Endothelial cell of umbilical vein (primary cell): Measurements from ENCODE around the gene POGLUT3. TPM values are rescaled to one million over a fixed set of nuclear protein-coding genes. Genes with fewer than 3 reads are reported as not detected.

Experiments
- BruUV-seq: library from RNA; stranded (reverse); fragments of 400-500 nt; replicated peaks from 2 replicates; lab custom pipeline; 2021; lab: Mats Ljungman, UMichigan
- CTCF ChIA-PET: fragments of 300-600, 350-600 bp; sonication (Branson Sonifier 250); formaldehyde crosslinking; loops from one replicate; lab custom pipeline; 2021; ENCODE audit warnings: antibody characterized with exemption, inconsistent platforms; lab: Charles Lee
- POLR2A ChIA-PET: fragments of 300-600, 350-600 bp; sonication (Branson Sonifier 250); formaldehyde crosslinking; loops from one replicate; lab custom pipeline; 2021; ENCODE audit warnings: antibody characterized with exemption, inconsistent platforms; lab: Charles Lee
- DNase-seq: peaks from one replicate; pipeline ENCODE4 v3.0.0-alpha.2; 2011; ENCODE audit warnings: low read depth, low spot score
- FAIRE-seq: peaks from 2 replicates; lab custom pipeline; 2011; peaks lifted over from hg19 to GRCh38; lab: Jason Lieb, UNC
- H2AFZ ChIP-seq: 2 replicates; pipeline ENCODE4 v1.6.0; 2012; ENCODE audit warnings: low read depth, low read length, control low read depth, inconsistent platforms
- H3K27ac ChIP-seq: 2 replicates; pipeline ENCODE4 v1.5.1; 2011; ENCODE audit warnings: low read depth, mild to moderate bottlenecking, control low read depth, low read length, moderate library complexity; ENCODE audit not compliant: insufficient read depth
- H3K27me3 ChIP-seq, 2 experiments: 2 replicates each; pipeline versions ENCODE4 v1.6.0 to v1.6.1; 2011; ENCODE audit warnings: low read length in 2 of 2, mixed read lengths in 1 of 2; ENCODE audit not compliant: control insufficient read depth in 2 of 2, insufficient read depth in 2 of 2
- H3K36me3 ChIP-seq, 2 experiments: 2 replicates in 1 of 2; 3 replicates in 1 of 2; pipeline ENCODE4 v1.5.1; 2011; ENCODE audit warnings: low read length in 2 of 2, mild to moderate bottlenecking in 1 of 2, moderate library complexity in 1 of 2; ENCODE audit not compliant: control insufficient read depth in 2 of 2, insufficient read depth in 2 of 2; ENCODE audit errors: extremely low read depth in 1 of 2
- H3K4me1 ChIP-seq: 3 replicates; pipeline ENCODE4 v1.5.1; 2011; ENCODE audit warnings: mild to moderate bottlenecking, low read length; ENCODE audit not compliant: control insufficient read depth, insufficient read depth; ENCODE audit errors: extremely low read depth
- H3K4me2 ChIP-seq: 2 replicates; pipeline ENCODE4 v1.6.1; 2011; ENCODE audit warnings: low read length, control low read depth, mixed read lengths; ENCODE audit not compliant: insufficient read depth
- H3K4me3 ChIP-seq, 3 experiments: fragments of 200-600 bp in 1 of 3; sonication (generic), shearing (Covaris generic) in 1 of 3; replicated peaks in 1 of 3; 2 replicates each; pipeline ENCODE4 v1.5.1; 2011 to 2016; ENCODE audit warnings: control low read depth in 3 of 3, low read length in 3 of 3, mild to moderate bottlenecking in 2 of 3, inconsistent platforms in 1 of 3, low read depth in 1 of 3, moderate library complexity in 1 of 3; ENCODE audit not compliant: insufficient read depth in 1 of 3
- H3K79me2 ChIP-seq: 2 replicates; pipeline ENCODE4 v1.6.0; 2012; ENCODE audit warnings: low read length, inconsistent platforms; ENCODE audit not compliant: control insufficient read depth, insufficient read depth
- H3K9ac ChIP-seq: replicated peaks from 2 replicates; pipeline ENCODE3; 2011; ENCODE audit warnings: low read length, control low read depth; ENCODE audit not compliant: insufficient read depth; ENCODE audit errors: extremely low read depth
- H3K9me1 ChIP-seq: replicated peaks from 3 replicates; pipeline ENCODE4 v1.6.0; 2011; ENCODE audit warnings: mild to moderate bottlenecking, low read length; ENCODE audit not compliant: control insufficient read depth, insufficient read depth; ENCODE audit errors: extremely low read depth
- H3K9me3 ChIP-seq: replicated peaks from 2 replicates; pipeline ENCODE4 v1.5.1; 2012; ENCODE audit warnings: low read length, inconsistent platforms; ENCODE audit not compliant: control insufficient read depth, insufficient read depth
- H4K20me1 ChIP-seq: replicated peaks from 2 replicates; pipeline ENCODE3; 2011; ENCODE audit warnings: mild to moderate bottlenecking, low read length; ENCODE audit not compliant: control insufficient read depth, insufficient read depth; ENCODE audit errors: extremely low read depth
- EZH2 ChIP-seq: IDR thresholded peaks from 2 replicates; pipeline ENCODE4 v1.6.1; 2012; ENCODE audit warnings: borderline replicate concordance, low read depth, mild to moderate bottlenecking, moderate library complexity, low read length, inconsistent platforms; ENCODE audit not compliant: severe bottlenecking
- FOS ChIP-seq: IDR thresholded peaks from 2 replicates; pipeline ENCODE4 v1.6.1; 2011; ENCODE audit warnings: mild to moderate bottlenecking, low read length, moderate library complexity, borderline replicate concordance; ENCODE audit not compliant: insufficient read depth
- GATA2 ChIP-seq: IDR thresholded peaks from 2 replicates; pipeline ENCODE4 v1.7.0; 2011; ENCODE audit warnings: low read depth, mild to moderate bottlenecking, moderate library complexity, mixed read lengths, low read length; ENCODE audit not compliant: insufficient read length, insufficient read depth
- JUN ChIP-seq: IDR thresholded peaks from 2 replicates; pipeline ENCODE4 v1.6.1; 2011; ENCODE audit warnings: borderline replicate concordance, low read depth; ENCODE audit not compliant: insufficient read length, insufficient read depth
- MYC ChIP-seq: IDR thresholded peaks from one replicate; pipeline ENCODE4 v1.6.1; 2011; ENCODE audit warnings: mild to moderate bottlenecking, low read depth, low read length
- POLR2A ChIP-seq: IDR thresholded peaks from 2 replicates; pipeline ENCODE4 v1.6.1; 2012; ENCODE audit warnings: low read depth, mild to moderate bottlenecking, control low read depth, low read length
- POLR2AphosphoS5 ChIP-seq: IDR thresholded peaks from 2 replicates; pipeline ENCODE4 v1.6.1; 2012; ENCODE audit warnings: low read depth, mild to moderate bottlenecking, control low read depth, low read length, moderate library complexity; ENCODE audit not compliant: insufficient read depth
- dilution Hi-C: fragments of 300-500 bp; cut with MboI; formaldehyde crosslinking; loops from one replicate; pipeline ENCODE4 v1.15.0; 2019; ENCODE audit warnings: low sequenced_read_pairs; ENCODE audit not compliant: extremely low pct_ligation_motif_present
- intact Hi-C: fragments of 100-400 bp; cut with micrococcal nuclease; formaldehyde crosslinking; loops from one replicate; pipeline ENCODE4 v1.10.0; 2022
- polyA plus RNA-seq, 4 experiments: library from polyadenylated mRNA; depleted of rRNA in 3 of 4; stranded (reverse) in 3 of 4; unstranded in 1 of 4; fragments of >200 nt; gene quantifications; 2 replicates each; pipeline versions ENCODE4 v1.2.1 to v1.2.3, GENCODE V29; 2011 to 2012; ENCODE audit warnings: missing spikeins in 1 of 4
- total RNA-seq: library from RNA; stranded (reverse); gene quantifications from 2 replicates; pipeline ENCODE4 v1.2.3, GENCODE V29; 2021
- TF ChIP-seq, protein P1 (sequence below): IDR thresholded peaks from 2 replicates; pipeline ENCODE4 v1.6.1; 2011; ENCODE audit not compliant: insufficient read depth, insufficient read length
- TF ChIP-seq, protein P2 (sequence below), 2 donors: IDR thresholded peaks; 1 replicate in 1 of 2; 2 replicates in 1 of 2; pipeline ENCODE4 v1.5.1; 2011; ENCODE audit warnings: low read length in 2 of 2, mild to moderate bottlenecking in 2 of 2, moderate library complexity in 2 of 2, control low read depth in 1 of 2, inconsistent platforms in 1 of 2, low read depth in 1 of 2; ENCODE audit not compliant: insufficient read depth in 1 of 2; ENCODE audit errors: extremely low read depth in 1 of 2

Gene POGLUT3
- total and polyA plus RNA-seq, 2 donors (not counting 3 experiments of a cell fraction or from before 2014, with no cell fraction given): 14.3 to 46.4 TPM

DNA sequence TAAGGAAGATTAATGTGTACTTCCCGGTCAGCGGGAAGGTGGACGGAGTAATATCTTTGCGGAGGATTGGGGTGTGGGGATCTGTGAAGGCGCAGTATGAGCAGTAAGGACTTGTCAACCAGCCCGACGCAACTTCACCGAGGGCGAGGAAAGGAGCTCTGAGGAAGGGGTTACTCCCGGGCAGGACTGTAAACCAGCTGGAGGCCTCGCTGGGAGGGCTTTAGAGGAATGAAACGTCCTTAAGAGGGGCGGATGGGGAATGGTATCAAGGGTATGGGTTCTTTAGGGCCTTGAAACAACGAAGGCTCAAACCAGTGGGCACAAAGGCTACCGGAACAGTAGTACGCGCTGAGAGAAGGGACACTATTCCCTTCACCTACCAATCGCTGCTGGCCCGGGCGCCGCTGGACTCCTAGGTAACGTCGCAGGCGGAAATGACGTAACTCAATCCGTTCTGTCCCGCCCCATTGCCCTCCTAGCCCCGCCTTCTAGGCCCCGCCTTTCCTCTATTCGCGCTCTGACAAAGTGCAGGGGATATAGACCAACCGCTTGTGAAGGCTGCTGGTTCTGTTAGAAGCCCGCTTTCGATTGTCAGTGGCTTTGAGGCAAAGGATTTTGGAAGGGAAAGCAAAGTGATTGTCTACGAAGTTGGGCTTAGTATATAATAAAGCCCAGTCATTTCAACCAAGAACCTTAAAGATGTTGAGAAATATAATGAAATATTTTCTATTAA is 30.9 kb downstream of the POGLUT3 start, which contains the start of gene C11orf65:
Gene C11orf65 (minus strand): TSS at position 439 of the 733 bp plus-strand sequence. CDS start 5,970 bp downstream, outside the sequence.
- no peaks in the 10 kb centered on the region for H3K79me2 ChIP-seq
- no peaks in the 10 kb centered on the region for H3K27me3 ChIP-seq
- FAIRE-seq: peak; percentile 98
- intact Hi-C loops (loop anchor here (1.0 to 5.0 kb wide), 8 partner anchors 30 to 404 kb away; partner anchors contain the start of genes ACAT1, EXPH5 and NPAT), dilution Hi-C loops (no loop called here)
- H3K4me3 ChIP-seq: peak within 1 kb of the TSS; percentile 38 to 86 (median 62)
- H3K36me3 ChIP-seq: no peaks in the 10 kb centered on the region
- no peaks in the 10 kb centered on the region for H3K9me1 ChIP-seq
- BruUV-seq: TSS peak; percentile 99
- DNase-seq: peak; percentile 99
- H3K27ac ChIP-seq: peak within 1 kb of the TSS; percentile 97
- H4K20me1 ChIP-seq: no peaks in the 10 kb centered on the region
- H3K9me3 ChIP-seq: no peaks in the 10 kb centered on the region
- H3K4me2 ChIP-seq: peak within 1 kb of the TSS; percentile 94
- TF ChIP-seq GATA2 (no peak), FOS (no peak), MYC (no peak), EZH2 (no peak), JUN (peak; percentile 66), POLR2AphosphoS5 (peak; percentile 87), POLR2A (peak; percentile 97)
- TF ChIP-seq, protein P1, sequence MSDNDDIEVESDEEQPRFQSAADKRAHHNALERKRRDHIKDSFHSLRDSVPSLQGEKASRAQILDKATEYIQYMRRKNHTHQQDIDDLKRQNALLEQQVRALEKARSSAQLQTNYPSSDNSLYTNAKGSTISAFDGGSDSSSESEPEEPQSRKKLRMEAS: no peak
- TF ChIP-seq, protein P2, sequence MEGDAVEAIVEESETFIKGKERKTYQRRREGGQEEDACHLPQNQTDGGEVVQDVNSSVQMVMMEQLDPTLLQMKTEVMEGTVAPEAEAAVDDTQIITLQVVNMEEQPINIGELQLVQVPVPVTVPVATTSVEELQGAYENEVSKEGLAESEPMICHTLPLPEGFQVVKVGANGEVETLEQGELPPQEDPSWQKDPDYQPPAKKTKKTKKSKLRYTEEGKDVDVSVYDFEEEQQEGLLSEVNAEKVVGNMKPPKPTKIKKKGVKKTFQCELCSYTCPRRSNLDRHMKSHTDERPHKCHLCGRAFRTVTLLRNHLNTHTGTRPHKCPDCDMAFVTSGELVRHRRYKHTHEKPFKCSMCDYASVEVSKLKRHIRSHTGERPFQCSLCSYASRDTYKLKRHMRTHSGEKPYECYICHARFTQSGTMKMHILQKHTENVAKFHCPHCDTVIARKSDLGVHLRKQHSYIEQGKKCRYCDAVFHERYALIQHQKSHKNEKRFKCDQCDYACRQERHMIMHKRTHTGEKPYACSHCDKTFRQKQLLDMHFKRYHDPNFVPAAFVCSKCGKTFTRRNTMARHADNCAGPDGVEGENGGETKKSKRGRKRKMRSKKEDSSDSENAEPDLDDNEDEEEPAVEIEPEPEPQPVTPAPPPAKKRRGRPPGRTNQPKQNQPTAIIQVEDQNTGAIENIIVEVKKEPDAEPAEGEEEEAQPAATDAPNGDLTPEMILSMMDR (IDR thresholded peaks at IDR 0.05; ENCODE audit: extremely low read depth in 1 of 2, insufficient read depth in 1 of 2, low read depth in 1 of 2, low read length in 2 of 2): no peak
- H2AFZ ChIP-seq: peak within 1 kb of the TSS; percentile 81
- H3K4me1 ChIP-seq: peaks cover 3% of the 10 kb centered on the region
- peak within 1 kb of the TSS; percentile 98 for H3K9ac ChIP-seq
- CTCF ChIA-PET: interaction anchor here (0.6 to 0.7 kb wide), 2 partner anchors 244 to 349 kb away, joined by 3 read pairs; partner anchors contain the start of genes ATM and NPAT
- POLR2A ChIA-PET: interaction anchor here (0.5 to 1.1 kb wide), 2 partner anchors 31 to 332 kb away, joined by 3 read pairs; partner anchors contain the start of gene POGLUT3
